G401 (cell line): Measurements from ENCODE around the gene KCNH2. TPM values are rescaled to one million over a fixed set of nuclear protein-coding genes. Genes with fewer than 3 reads are reported as not detected.

Source experiments
- DNase-seq: peaks from one replicate; pipeline ENCODE4 v3.0.0-alpha.2; 2015; ENCODE audit warnings: low spot score
- in situ Hi-C: cut with HindIII; loops from 2 replicates; pipeline ENCODE4 v1.10.0; 2016; ENCODE audit warnings: low sequenced_read_pairs, mixed read lengths
- total RNA-seq: library from RNA; depleted of rRNA; stranded (reverse); fragments of >200 nt; shearing (Covaris generic); gene quantifications from 2 replicates; pipeline ENCODE4 v1.2.3, GENCODE V29; 2014; rRNA removed

Gene KCNH2
- total RNA-seq, 1 experiment from 2014 or later = 11.5 TPM

DNA sequence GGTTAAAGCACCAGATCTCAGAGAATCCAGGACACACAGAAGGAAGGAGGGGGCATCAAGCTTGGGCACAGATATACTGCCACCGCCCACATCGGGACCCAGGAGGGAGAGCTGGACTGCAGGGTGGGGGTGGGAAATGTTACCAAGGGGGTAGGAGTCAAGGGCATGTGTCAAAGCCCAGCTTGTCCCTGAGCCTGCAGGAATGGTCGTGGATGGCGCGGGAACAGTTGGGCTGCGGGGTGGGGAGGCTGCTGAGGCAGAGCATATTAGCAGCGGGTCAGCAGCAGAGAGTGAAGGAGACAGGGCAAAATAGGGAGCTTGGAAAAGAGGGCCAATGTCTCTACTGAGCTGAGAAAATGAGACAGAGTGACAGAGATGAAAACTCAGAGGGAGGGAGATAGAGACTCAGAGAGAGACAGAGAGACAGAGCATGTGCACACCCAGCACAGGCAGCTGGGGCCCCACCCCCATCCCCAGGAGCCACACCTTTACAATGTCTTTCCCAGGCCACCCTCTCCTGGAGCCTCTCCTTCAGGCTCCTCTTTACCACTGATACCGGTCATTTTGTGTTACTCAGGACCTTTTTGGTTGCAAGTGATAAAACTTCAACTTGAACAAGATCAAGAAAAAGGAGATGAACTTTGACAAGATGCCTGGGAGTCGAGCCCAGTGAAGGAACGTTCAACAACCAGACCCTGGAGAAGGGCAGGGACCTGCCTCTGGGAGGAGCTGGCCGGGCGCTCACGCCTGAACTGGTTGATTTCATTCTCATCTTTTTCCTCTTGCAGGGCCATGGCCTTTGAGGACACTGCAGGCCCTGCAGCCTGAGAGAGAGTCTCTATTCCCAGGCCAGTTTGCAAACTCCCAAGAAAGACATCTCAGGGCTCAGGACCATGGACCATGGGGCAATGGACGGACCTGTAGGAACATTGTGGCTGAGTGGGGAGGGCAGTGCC lies 75.8 kb downstream of the KCNH2 start:
- in situ Hi-C loops = no loop called here
- no peak for DNase-seq

DNA sequence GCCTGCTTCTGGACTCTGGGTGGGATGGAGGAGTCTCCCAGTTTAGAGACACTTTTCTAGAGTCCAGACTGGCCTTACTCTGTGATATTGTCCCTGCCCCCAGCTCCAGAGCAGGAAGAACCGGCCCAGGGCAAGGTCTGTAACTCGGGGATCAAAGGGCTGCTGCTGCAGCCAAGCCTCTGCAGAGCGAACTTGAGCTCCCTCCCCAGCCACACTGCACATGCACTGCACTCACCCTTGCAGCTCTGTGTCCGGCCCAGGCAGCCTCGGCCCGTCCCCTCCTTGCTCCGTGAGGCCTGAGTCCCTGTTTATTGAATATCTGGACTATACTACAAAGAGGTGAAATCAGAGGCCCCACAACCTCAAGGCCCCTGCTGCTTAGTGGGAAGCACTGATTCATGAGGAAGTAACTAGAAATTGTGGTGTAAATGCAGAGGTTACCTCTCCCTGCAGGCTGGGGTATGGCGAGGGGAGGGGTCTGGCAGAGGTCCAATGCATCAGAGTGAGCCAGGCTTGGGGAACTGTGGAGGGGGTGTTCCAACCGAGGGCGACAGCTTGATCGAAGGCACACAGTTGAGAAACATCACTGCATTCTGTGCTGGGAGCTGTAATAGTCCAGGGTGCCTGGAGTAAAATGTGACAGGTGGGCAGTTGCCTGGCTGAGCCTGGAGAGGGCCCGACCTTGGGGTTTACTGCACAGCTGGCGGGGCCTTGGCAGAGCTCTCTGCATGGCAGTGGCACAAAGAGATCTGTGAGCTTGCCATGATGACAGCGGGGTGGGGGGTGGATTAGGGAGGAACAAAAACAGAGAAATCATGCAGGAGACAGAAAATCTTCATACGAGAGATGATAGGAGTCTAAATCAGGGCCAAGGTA lies 76.7 kb downstream of the KCNH2 start:
- in situ Hi-C loops = no loop called here

DNA sequence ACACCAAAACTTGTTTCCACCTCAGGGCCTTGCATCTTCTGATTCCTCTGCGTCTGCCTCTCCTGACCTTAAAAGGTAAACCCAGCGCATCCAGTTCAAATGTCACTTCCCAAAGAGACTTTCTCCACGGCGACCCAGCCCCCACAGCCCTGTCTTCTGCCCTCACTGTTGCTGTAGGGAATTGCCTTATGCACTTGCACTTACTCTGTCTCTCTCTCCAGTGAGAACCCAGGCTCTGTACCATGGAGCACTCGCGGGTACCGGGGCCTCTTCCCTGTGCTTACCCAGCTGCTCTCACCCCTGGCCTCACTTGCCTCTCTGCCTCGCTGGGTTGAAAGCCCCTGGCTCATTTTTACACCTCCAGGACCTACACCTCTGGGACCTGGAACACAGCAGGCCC lies 77.4 kb downstream of the KCNH2 start:
- in situ Hi-C loops = no loop called here
- no peak for DNase-seq

More for the DNA sequence above, 76.7 kb downstream of the KCNH2 start:
- no peak for DNase-seq

DNA sequence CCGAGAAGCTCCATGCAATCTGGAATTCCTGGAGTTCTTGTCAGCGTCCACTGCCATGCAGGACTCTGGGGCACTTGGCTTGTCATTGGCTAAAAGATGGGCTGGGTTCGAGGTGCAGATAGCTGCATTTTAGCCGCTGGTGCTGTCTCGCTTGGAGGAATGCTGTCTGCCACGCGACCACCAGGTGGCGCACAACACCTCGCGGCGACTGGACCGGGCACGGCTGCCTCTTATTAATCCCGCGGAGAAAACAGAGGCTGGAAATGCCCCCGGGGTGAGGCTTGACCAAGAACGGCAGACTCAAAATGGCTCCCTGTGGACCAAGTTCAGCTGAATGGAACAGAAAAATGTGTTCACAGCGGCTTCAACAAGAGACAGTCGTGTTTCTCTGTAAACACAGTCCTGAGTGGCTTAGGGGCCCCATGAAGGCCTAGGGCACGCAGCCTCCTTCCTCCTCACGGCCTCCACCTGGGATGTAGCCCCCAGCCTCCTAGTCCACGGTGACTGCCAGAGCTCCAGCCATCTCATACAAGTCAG lies 79.6 kb downstream of the KCNH2 start:
- in situ Hi-C loops = no loop called here
- peak; percentile 78 for DNase-seq

DNA sequence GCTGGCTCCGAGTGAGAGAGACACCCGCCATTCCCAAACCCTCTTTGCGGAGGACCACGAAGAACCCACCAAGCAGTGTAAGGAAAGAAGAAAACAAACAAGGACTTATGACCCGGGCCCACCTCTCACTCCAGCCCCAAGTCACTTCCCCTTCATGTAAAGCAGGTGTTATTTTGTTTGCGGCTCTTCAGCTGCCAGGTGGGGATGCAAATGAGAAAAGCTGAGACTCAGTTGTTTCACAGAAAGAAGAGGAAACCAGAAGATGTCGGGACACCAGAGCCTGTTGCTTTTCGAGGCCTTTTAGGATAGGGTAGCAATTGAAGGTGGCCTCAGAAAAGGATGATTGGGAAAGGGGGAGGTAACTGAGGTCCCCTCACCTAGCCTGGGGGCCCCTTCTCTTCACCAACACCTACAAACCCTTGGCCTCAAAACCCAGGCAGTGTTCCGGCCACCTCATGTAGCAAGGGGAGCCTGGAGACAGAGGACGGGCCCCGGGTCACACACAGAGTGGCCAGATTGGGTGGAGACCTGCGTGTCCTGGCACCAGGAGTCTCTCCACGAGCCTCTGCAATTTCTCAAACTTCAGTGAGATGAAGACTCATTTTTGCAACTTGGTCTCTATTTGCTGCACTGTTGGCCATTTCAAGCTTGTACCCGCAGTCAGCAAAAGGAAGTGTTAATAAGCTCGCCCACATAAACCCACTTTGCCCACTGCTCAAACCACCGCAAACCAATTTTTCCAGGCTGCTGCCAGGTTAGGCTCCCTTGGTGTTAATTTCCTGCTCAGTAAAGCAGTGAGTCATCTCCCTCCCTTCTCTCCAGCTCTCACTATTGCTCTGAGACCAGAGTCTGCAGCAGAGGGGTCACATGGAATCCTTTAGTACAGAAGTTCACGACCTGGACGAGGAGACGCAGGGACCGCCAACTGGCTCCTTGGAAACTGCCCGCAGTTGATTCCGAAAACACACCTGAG lies 80.3 kb downstream of the KCNH2 start:
- DNase-seq = no peak
- in situ Hi-C loops = no loop called here

DNA sequence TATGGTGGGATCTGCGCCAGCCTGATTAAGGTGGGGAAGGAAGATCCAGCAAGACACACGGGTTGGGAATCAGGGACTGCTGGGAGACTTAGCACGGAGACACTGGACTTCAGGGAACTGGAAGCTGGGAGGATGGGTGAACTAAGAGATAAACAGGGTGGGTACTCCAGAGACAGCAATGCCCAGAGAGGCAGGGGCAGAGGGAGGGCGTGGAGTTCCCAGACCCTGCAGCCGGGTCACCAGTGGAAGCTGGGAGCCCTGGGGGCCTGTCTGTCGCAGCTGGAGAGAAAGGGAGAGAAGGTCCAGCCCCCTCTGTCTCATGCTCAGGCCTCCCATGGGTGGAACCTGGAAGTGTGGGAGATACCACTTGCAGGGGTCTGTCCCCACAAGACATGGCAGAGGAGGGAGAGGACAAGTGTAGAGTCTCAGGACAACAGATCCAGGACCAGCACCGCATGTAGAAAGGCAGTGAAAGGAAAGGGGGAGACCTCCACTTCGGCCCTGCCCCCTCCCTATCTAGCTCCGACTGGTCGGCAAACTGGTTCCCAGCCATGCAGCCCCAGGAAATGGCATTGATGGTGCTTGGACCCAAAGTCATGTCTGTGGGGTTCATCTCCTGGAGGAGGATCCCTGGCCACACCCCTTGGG lies 81.4 kb downstream of the KCNH2 start:
- no peak for DNase-seq
- in situ Hi-C loops = no loop called here

DNA sequence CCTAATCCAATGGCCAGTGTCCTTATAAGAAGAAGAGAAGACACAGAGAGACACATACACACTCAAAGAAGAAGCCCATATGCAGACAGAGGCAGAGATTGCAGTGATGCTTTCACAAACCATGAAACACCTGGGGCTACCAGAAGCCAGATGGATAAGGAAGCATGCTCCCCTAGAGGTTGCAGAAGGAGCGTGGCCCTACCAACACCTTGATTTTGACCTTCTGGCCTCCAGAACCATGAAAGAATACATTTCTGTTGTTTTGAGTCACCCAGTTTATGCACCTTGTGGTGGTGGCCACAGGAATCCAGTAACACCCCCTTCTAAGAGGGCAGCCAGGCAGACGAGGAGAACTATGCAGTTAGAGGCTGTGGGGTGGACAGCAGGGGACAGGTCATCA lies 82.3 kb downstream of the KCNH2 start:
- in situ Hi-C loops = no loop called here
- DNase-seq = no peak

Other genes with a start within 250 kb of the KCNH2 start
- not detected in 2 replicates for gene GIMAP5, start 240.9 kb downstream of the KCNH2 start, total RNA-seq
- 1.8 and 7.8 TPM in 2 replicates for gene TMEM176B, start 178.0 kb downstream of the KCNH2 start, total RNA-seq
- not detected in 2 replicates for gene TMEM176A, start 177.6 kb downstream of the KCNH2 start, total RNA-seq
- gene AOC1, start 125.8 kb downstream of the KCNH2 start, total RNA-seq = 0.92 TPM in 1 of 2 replicates, not detected in the other
- 34.5 and 41.6 TPM in 2 replicates for gene NOS3, start 12.7 kb upstream of the KCNH2 start, total RNA-seq
- gene ATG9B, start 46.2 kb upstream of the KCNH2 start, total RNA-seq = 0.34 and 0.49 TPM in 2 replicates
- gene ABCB8, start 50.1 kb upstream of the KCNH2 start, total RNA-seq = 34.0 and 57.0 TPM in 2 replicates
- not detected in 2 replicates for gene ASIC3, start 70.2 kb upstream of the KCNH2 start, total RNA-seq
- gene CDK5, start 79.6 kb upstream of the KCNH2 start, total RNA-seq = 18.5 and 25.3 TPM in 2 replicates
- 363 and 382 TPM in 2 replicates for gene SLC4A2, start 81.3 kb upstream of the KCNH2 start, total RNA-seq
- 57.2 and 62.9 TPM in 2 replicates for gene FASTK, start 102.5 kb upstream of the KCNH2 start, total RNA-seq
- 94.3 and 112 TPM in 2 replicates for gene TMUB1, start 105.2 kb upstream of the KCNH2 start, total RNA-seq
- gene AGAP3, start 108.2 kb upstream of the KCNH2 start, total RNA-seq = 49.4 and 51.9 TPM in 2 replicates
- gene GBX1, start 189.4 kb upstream of the KCNH2 start, total RNA-seq = 0.37 TPM in 1 of 2 replicates, not detected in the other
- gene ASB10, start 208.9 kb upstream of the KCNH2 start, total RNA-seq = not detected in 2 replicates
- gene H2BK1, start 232.2 kb upstream of the KCNH2 start, total RNA-seq = not detected in 2 replicates
- gene ABCF2, start 248.9 kb upstream of the KCNH2 start, total RNA-seq = 63.0 and 99.0 TPM in 2 replicates